Transverse colon (tissue), 3 donors: Measurements from ENCODE around the gene IL18BP.

Experiments used
- CTCF ChIP-seq, 5 experiments: fragments of 200-600 bp in 3 of 5; fragments of 450-650 bp in 2 of 5; sonication (generic) in 3 of 5; IDR thresholded peaks; 1 replicate in 2 of 5; 2 replicates in 3 of 5; pipeline ENCODE4 v1.5.1; 2016 to 2017; ENCODE audit warnings: antibody characterized with exemption in 5 of 5, inconsistent platforms in 3 of 5, mild to moderate bottlenecking in 2 of 5, moderate library complexity in 1 of 5
- EP300 ChIP-seq: sonication (generic); formaldehyde crosslinking; IDR thresholded peaks from one replicate; pipeline ENCODE4 v1.6.1; 2017; ENCODE audit warnings: antibody characterized with exemption, low read depth

- TF ChIP-seq CTCF (IDR thresholded peaks at IDR 0.05) (no peak), EP300 (no peak)
Observed at GRCh38 chr11:71992136-71992730, 6.5 kb upstream of the IL18BP start.
